Panc1 (cell line): ENCODE measurements around the gene RPL3.

ENCODE experiments used
- CTCF ChIP-seq: fragments of 450-650 bp; IDR thresholded peaks from 2 replicates; pipeline ENCODE4 v1.5.1; 2017; ENCODE audit warnings: mild to moderate bottlenecking
- POLR2AphosphoS5 ChIP-seq: IDR thresholded peaks from 2 replicates; pipeline ENCODE4 v1.6.1; 2012; ENCODE audit warnings: mild to moderate bottlenecking, low read depth, low read length, moderate library complexity
- TF ChIP-seq, protein P1 (sequence below), 2 experiments: IDR thresholded peaks; 2 replicates each; pipeline ENCODE4 v1.6.1; 2011 to 2012; ENCODE audit warnings: low read depth in 2 of 2, control low read depth in 1 of 2, low read length in 1 of 2, mild to moderate bottlenecking in 1 of 2, moderate library complexity in 1 of 2; ENCODE audit not compliant: insufficient read depth in 1 of 2

GRCh38 chr22:39299829-39300178 is 19.6 kb downstream of the RPL3 start:
- TF ChIP-seq, protein P1, sequence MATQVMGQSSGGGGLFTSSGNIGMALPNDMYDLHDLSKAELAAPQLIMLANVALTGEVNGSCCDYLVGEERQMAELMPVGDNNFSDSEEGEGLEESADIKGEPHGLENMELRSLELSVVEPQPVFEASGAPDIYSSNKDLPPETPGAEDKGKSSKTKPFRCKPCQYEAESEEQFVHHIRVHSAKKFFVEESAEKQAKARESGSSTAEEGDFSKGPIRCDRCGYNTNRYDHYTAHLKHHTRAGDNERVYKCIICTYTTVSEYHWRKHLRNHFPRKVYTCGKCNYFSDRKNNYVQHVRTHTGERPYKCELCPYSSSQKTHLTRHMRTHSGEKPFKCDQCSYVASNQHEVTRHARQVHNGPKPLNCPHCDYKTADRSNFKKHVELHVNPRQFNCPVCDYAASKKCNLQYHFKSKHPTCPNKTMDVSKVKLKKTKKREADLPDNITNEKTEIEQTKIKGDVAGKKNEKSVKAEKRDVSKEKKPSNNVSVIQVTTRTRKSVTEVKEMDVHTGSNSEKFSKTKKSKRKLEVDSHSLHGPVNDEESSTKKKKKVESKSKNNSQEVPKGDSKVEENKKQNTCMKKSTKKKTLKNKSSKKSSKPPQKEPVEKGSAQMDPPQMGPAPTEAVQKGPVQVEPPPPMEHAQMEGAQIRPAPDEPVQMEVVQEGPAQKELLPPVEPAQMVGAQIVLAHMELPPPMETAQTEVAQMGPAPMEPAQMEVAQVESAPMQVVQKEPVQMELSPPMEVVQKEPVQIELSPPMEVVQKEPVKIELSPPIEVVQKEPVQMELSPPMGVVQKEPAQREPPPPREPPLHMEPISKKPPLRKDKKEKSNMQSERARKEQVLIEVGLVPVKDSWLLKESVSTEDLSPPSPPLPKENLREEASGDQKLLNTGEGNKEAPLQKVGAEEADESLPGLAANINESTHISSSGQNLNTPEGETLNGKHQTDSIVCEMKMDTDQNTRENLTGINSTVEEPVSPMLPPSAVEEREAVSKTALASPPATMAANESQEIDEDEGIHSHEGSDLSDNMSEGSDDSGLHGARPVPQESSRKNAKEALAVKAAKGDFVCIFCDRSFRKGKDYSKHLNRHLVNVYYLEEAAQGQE (IDR thresholded peaks at IDR 0.05; ENCODE audit: insufficient read depth in 1 of 2, low read depth in 2 of 2, low read length in 1 of 2) = no peak
- TF ChIP-seq CTCF (no peak), POLR2AphosphoS5 (no peak)
